ENCODE measurements around the gene WNK2.

- TF ChIP-seq POLR2AphosphoS5 (IDR thresholded peaks at IDR 0.05; ENCODE audit: low read depth, low read length) (no peak), POLR2A (IDR thresholded peaks at IDR 0.05; ENCODE audit: low read depth, low read length) (no peak), TAF1 (IDR thresholded peaks at IDR 0.05; ENCODE audit: low read depth, low read length) (no peak), PAX5 (IDR thresholded peaks at IDR 0.05; ENCODE audit: insufficient read depth, low read length, severe bottlenecking) (no peak)
Observed at GRCh38 chr9:93177676-93178075, 6.3 kb upstream of the WNK2 start.
